ENCODE results near the gene GINS1. TPM values are rescaled to one million over a fixed set of nuclear protein-coding genes. Genes with fewer than 3 reads are reported as not detected.

Gene GINS1
- total RNA-seq, 4 donors from 2014 or later = 0.44 to 1.5 (median 0.89) TPM; not detected in 1

GRCh38 chr20:25487975-25488374, 80.5 kb downstream of the GINS1 start:
- Histone ChIP-seq H3K9me3 (no peaks in the 10 kb centered on the region), H3K36me3 (peaks cover 10 to 12% of the 10 kb centered on the region in 2 donors), H3K4me3 (replicated peaks in 1 of 3) (no peak overlapping the region), H3K27ac (no peak overlapping the region), H3K4me1 (no peaks in the 10 kb centered on the region), H3K27me3 (no peaks in the 10 kb centered on the region)
- intact Hi-C loops (cut with DNase I) = no loop called here
- WGBS, 2 donors = 96 to 98% methylated on average over 9 to 11 of the region's 11 CpGs
- TF ChIP-seq CTCF (IDR thresholded peaks at IDR 0.05) (no peak), POLR2A (IDR thresholded peaks at IDR 0.05) (no peak)
- DNase-seq = no peak

DNA sequence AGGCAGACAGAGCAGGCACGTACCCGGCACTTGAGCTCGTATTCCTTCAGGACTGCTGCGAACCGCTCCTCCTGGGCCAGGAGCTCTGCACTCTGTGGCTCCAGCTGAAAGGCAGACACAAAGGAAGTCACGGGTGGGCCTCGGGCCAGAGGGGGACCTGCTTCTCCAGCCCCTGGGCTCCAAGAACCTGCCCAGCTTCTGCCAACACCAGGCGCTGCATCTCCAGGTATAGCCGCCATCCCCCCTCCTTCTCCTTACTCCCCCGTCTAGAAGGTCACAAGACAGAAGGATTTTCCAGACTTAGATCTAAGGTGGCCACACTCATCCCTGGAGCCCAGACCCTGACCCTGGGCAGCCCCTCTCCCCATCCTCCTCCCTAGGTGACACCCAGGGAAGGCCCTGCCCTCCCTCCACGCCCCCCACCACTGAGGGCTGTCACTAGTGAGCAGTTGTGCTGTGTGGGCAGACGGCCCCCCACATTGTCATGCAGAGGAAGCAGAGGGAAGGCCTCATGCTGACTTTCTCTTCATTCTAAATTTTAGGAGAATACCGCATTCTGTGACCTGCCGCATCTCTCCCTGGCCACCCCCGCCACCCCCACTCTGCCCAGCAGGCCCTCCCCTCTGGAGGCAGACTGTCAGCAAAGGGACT, 81.9 kb downstream of the GINS1 start:
- Histone ChIP-seq H3K27me3 (no peaks in the 10 kb centered on the region), H3K4me3 (replicated peaks in 1 of 3) (no peak overlapping the region), H3K27ac (no peak overlapping the region), H3K36me3 (peaks cover 8 to 10% of the 10 kb centered on the region in 2 donors), H3K4me1 (no peaks in the 10 kb centered on the region), H3K9me3 (no peaks in the 10 kb centered on the region)
- TF ChIP-seq CTCF (IDR thresholded peaks at IDR 0.05) (no peak), POLR2A (IDR thresholded peaks at IDR 0.05) (no peak)
- WGBS, 2 donors = 95 to 96% methylated on average over 15 of the region's 15 CpGs
- intact Hi-C loops (cut with DNase I) = no loop called here
- no peak for DNase-seq

GRCh38 chr20:25490656-25491445, 83.4 kb downstream of the GINS1 start:
- no peak for TF ChIP-seq CTCF (IDR thresholded peaks at IDR 0.05)
- TF ChIP-seq POLR2A (IDR thresholded peaks at IDR 0.05) = no peak
- Histone ChIP-seq H3K27me3 (no peaks in the 10 kb centered on the region), H3K4me1 (no peaks in the 10 kb centered on the region), H3K36me3 (peaks cover 8 to 10% of the 10 kb centered on the region in 2 donors), H3K9me3 (no peaks in the 10 kb centered on the region), H3K27ac (no peak overlapping the region), H3K4me3 (replicated peaks in 1 of 3) (no peak overlapping the region)
- no peak for DNase-seq
- intact Hi-C loops (cut with DNase I) = no loop called here
- 92 to 93% methylated on average over 11 to 13 of the region's 15 CpGs for WGBS, 2 donors

- Histone ChIP-seq H3K4me3 (replicated peaks in 1 of 3) (no peak overlapping the region), H3K9me3 (no peaks in the 10 kb centered on the region), H3K27me3 (no peaks in the 10 kb centered on the region), H3K4me1 (no peaks in the 10 kb centered on the region), H3K36me3 (peaks cover 8 to 10% of the 10 kb centered on the region in 2 donors), H3K27ac (no peak overlapping the region)
- TF ChIP-seq POLR2A (IDR thresholded peaks at IDR 0.05) = no peak
- no peak for TF ChIP-seq CTCF (IDR thresholded peaks at IDR 0.05)
- intact Hi-C loops (cut with DNase I) = no loop called here
- no peak for DNase-seq
- 91% methylated on average over 9 to 12 of the region's 12 CpGs for WGBS, 2 donors
These were observed 84.1 kb downstream of the GINS1 start for GRCh38 chr20:25491446-25492038.

GRCh38 chr20:25493137-25493536, 85.7 kb downstream of the GINS1 start:
- intact Hi-C loops (cut with DNase I) = no loop called here
- Histone ChIP-seq H3K9me3 (no peaks in the 10 kb centered on the region), H3K36me3 (peaks cover 8 to 10% of the 10 kb centered on the region in 2 donors), H3K4me1 (no peaks in the 10 kb centered on the region), H3K27ac (no peak overlapping the region), H3K4me3 (replicated peaks in 1 of 3) (no peak overlapping the region), H3K27me3 (no peaks in the 10 kb centered on the region)
- no peak for TF ChIP-seq POLR2A (IDR thresholded peaks at IDR 0.05)
- TF ChIP-seq CTCF (IDR thresholded peaks at IDR 0.05) = no peak
- no peak for DNase-seq
- WGBS, 2 donors = 78 to 91% methylated on average over 9 to 10 of the region's 10 CpGs
